Measurements from ENCODE around the gene SALL1. TPM values are rescaled to one million over a fixed set of nuclear protein-coding genes. Genes with fewer than 3 reads are reported as not detected.
A peak's percentile ranks its signal among the peaks of the same experiment; 100 is the strongest.

Gene SALL1
- total and polyA plus RNA-seq, 2 of the 8 experiments (the other 6 are each of a cell fraction or from before 2014, with no cell fraction given) = 33.7 to 56.8 TPM

- no peak overlapping the region for H2AFZ ChIP-seq (ENCODE audit: low read length)
- H3K36me3 ChIP-seq (ENCODE audit: control insufficient read depth in 2 of 4, insufficient read depth in 4 of 4, low read length in 3 of 4) = peaks cover 27 to 88% (median 51%) of the 10 kb centered on the region in 4 experiments
- H3K18ac ChIP-seq (ENCODE audit: extremely low read depth, low read length) = no peak overlapping the region
- no peak overlapping the region for H3K4me2 ChIP-seq (ENCODE audit: insufficient read depth in 1 of 2, low read depth in 2 of 2, low read length in 2 of 2)
- no peak overlapping the region for H2AK5ac ChIP-seq (ENCODE audit: low read depth, low read length)
- peak; percentile 10 to 46 for TF ChIP-seq RAD21 (IDR thresholded peaks at IDR 0.05 in 1 of 2, conservative IDR thresholded peaks at IDR 0.05 in 1 of 2; ENCODE audit: low read depth in 2 of 2, low read length in 2 of 2)
- TF ChIP-seq SP2 (IDR thresholded peaks at IDR 0.05; ENCODE audit: low read length) = no peak
- peak; percentile 14 to 34 (median 15); a peak in 3 of 4 replicates for TF ChIP-seq CTCF (IDR thresholded peaks at IDR 0.05; ENCODE audit: control extremely low read depth in 1 of 3, insufficient read depth in 1 of 3, low read depth in 1 of 3, low read length in 3 of 3)
- no peak overlapping the region for H3K23ac ChIP-seq (ENCODE audit: insufficient read length)
- POLR2A ChIA-PET (ENCODE audit: partially characterized antibody) = interaction anchor here (1.5 to 3.1 kb wide), 2 partner anchors 8 to 12 kb away, joined by 5 to 8 read pairs; no protein-coding TSS in a partner anchor
- no peak overlapping the region for H2BK5ac ChIP-seq (ENCODE audit: low read depth, low read length)
- no peaks in the 10 kb centered on the region for H3K27me3 ChIP-seq (replicated peaks in 1 of 4; ENCODE audit: control insufficient read depth in 3 of 4, extremely low read depth in 1 of 4, insufficient read depth in 3 of 4, low read length in 3 of 4)
- peak in 1 of 2 experiments; percentile 37 for DNase-seq (ENCODE audit: low read depth in 1 of 2, low spot score in 2 of 2)
- peaks cover 0 to 3% (median 1%) of the 10 kb centered on the region in 4 experiments; a peak in 3 of 7 replicates for H3K4me1 ChIP-seq (replicated peaks in 1 of 4; ENCODE audit: control insufficient read depth in 3 of 4, insufficient read depth in 4 of 4, low read length in 3 of 4)
- no peak overlapping the region for H3K4ac ChIP-seq (replicated peaks; ENCODE audit: insufficient read length, low read depth, low read length)
- H3K56ac ChIP-seq (replicated peaks; ENCODE audit: insufficient read length, low read depth, low read length) = no peak overlapping the region
- no peak for FAIRE-seq
- H2BK12ac ChIP-seq (ENCODE audit: low read depth, low read length) = no peak overlapping the region
- H2BK15ac ChIP-seq (ENCODE audit: low read length) = no peak overlapping the region
- H3K14ac ChIP-seq (ENCODE audit: insufficient read length) = no peak overlapping the region
- no peak overlapping the region for H4K91ac ChIP-seq (replicated peaks; ENCODE audit: insufficient read length, low read length)
- H4K20me1 ChIP-seq (replicated peaks in 1 of 2; ENCODE audit: control insufficient read depth in 1 of 2, insufficient read depth in 2 of 2, low read length in 2 of 2) = peaks cover 22 to 34% of the 10 kb centered on the region in 2 experiments
- no peak overlapping the region for H3K27ac ChIP-seq (ENCODE audit: low read depth, low read length)
- no peak overlapping the region for H2BK20ac ChIP-seq (ENCODE audit: low read length)
- CTCF ChIA-PET (ENCODE audit: partially characterized antibody) = interaction anchor here (1.1 to 1.3 kb wide), 2 partner anchors 86 to 151 kb away, joined by 3 read pairs; no protein-coding TSS in a partner anchor
- H4K8ac ChIP-seq (ENCODE audit: extremely low read depth, insufficient read depth, low read length) = no peak overlapping the region
- H3K9me3 ChIP-seq (ENCODE audit: insufficient read depth in 2 of 2, low read depth in 1 of 2, low read length in 1 of 2) = no peaks in the 10 kb centered on the region; a peak in 1 of 4 replicates
- H3K79me2 ChIP-seq (ENCODE audit: control insufficient read depth in 1 of 2, insufficient read depth in 2 of 2, low read length in 2 of 2) = peaks cover 4 to 77% of the 10 kb centered on the region in 2 experiments
- H2BK120ac ChIP-seq (replicated peaks; ENCODE audit: low read depth, low read length) = no peak overlapping the region
- no peak overlapping the region for H3K4me3 ChIP-seq (ENCODE audit: extremely low read depth in 1 of 4, insufficient read depth in 2 of 4, low read depth in 3 of 4, low read length in 4 of 4)
- 93% methylated on average over 15 of the region's 15 CpGs; no CpG with 5 or more reads in 1 of the 2 experiments for WGBS, 2 experiments (ENCODE audit: extremely low coverage in 1 of 2, insufficient coverage in 1 of 2, insufficient read length in 1 of 2, insufficient replicate concordance in 2 of 2, low coverage in 1 of 2, low lambda C conversion rate in 2 of 2, missing lambda C conversion rate in 1 of 2)
- H3K23me2 ChIP-seq (ENCODE audit: low read depth, low read length) = no peaks in the 10 kb centered on the region
- H4K5ac ChIP-seq (ENCODE audit: insufficient read length, low read depth, low read length) = no peak overlapping the region
- H3K79me1 ChIP-seq (ENCODE audit: low read depth, low read length) = peaks cover 19% of the 10 kb centered on the region; the same call in 1 of the 2 replicates
- H3K9ac ChIP-seq (replicated peaks in 1 of 4; ENCODE audit: extremely low read depth in 1 of 4, low read depth in 3 of 4, low read length in 3 of 4) = no peak overlapping the region
Measured at GRCh38 chr16:51140112-51140511, 11.0 kb downstream of the SALL1 start.

Data from H1 (cell line).